AG04450 (cell line): ENCODE results near the gene TNFRSF1B. TPM values are rescaled to one million over a fixed set of nuclear protein-coding genes. Genes with fewer than 3 reads are reported as not detected.

Source experiments
- CTCF ChIA-PET: fragments of 300-600, 350-600 bp; formaldehyde crosslinking; extraction: SDS; loops from one replicate; lab custom pipeline; 2022; ENCODE audit warnings: antibody characterized with exemption, inconsistent platforms; lab: Charles Lee
- POLR2A ChIA-PET: fragments of 350-600 bp; formaldehyde crosslinking; extraction: SDS; loops from one replicate; lab custom pipeline; 2021; ENCODE audit warnings: antibody characterized with exemption, inconsistent platforms; lab: Yijun Ruan, JAX
- DNase-seq: peaks from one replicate; pipeline ENCODE4 v3.0.0-alpha.2; 2011; ENCODE audit warnings: low read depth, low spot score
- H3K27ac ChIP-seq: one replicate; pipeline ENCODE4 v1.5.1; 2012; ENCODE audit warnings: low read depth, low read length, control low read depth
- H3K27me3 ChIP-seq: one replicate; pipeline ENCODE4 v1.6.0; 2012; ENCODE audit warnings: low read length; ENCODE audit not compliant: control insufficient read depth, insufficient read depth
- H3K4me3 ChIP-seq: 2 replicates; pipeline ENCODE4 v1.5.1; 2011; ENCODE audit warnings: mild to moderate bottlenecking, low read depth, low read length, control low read depth
- H3K9me3 ChIP-seq: 2 replicates; pipeline ENCODE4 v1.5.1; 2012; ENCODE audit warnings: low read length; ENCODE audit not compliant: control insufficient read depth, insufficient read depth
- CTCF ChIP-seq: IDR thresholded peaks from 2 replicates; pipeline ENCODE4 v1.5.1; 2011; ENCODE audit warnings: low read depth, low read length, control low read depth, inconsistent platforms
- polyA plus RNA-seq: library from polyadenylated mRNA; depleted of rRNA; stranded (reverse); fragments of >200 nt; gene quantifications from 2 replicates; pipeline ENCODE4 v1.2.3, GENCODE V29; 2011

Gene TNFRSF1B
- polyA plus RNA-seq, 1 experiment = 5.9 TPM

- no peak overlapping the region for H3K4me3 ChIP-seq
- H3K27me3 ChIP-seq = no peaks in the 10 kb centered on the region
- CTCF ChIA-PET = interaction anchor here (1.6 kb wide), 1 partner anchor 79 kb away, joined by 5 read pairs; no protein-coding TSS in a partner anchor
- no peak for DNase-seq
- POLR2A ChIA-PET = no interaction called here
- no peak overlapping the region for H3K27ac ChIP-seq
- TF ChIP-seq CTCF = no peak
- no peaks in the 10 kb centered on the region for H3K9me3 ChIP-seq
Observed at GRCh38 chr1:12129624-12130023, 37.2 kb upstream of the TNFRSF1B start.

GRCh38 chr1:12130466-12131130 is 36.2 kb upstream of the TNFRSF1B start:
- no peak for DNase-seq
- TF ChIP-seq CTCF = no peak
- Histone ChIP-seq H3K27me3 (no peaks in the 10 kb centered on the region), H3K27ac (no peak overlapping the region), H3K9me3 (no peaks in the 10 kb centered on the region), H3K4me3 (no peak overlapping the region)
- ChIA-PET POLR2A (no interaction called here), CTCF (interaction anchor here (1.6 kb wide), 1 partner anchor 78 kb away, joined by 5 read pairs; no protein-coding TSS in a partner anchor)

GRCh38 chr1:12132078-12132477 is 34.7 kb upstream of the TNFRSF1B start:
- Histone ChIP-seq H3K4me3 (no peak overlapping the region), H3K27ac (no peak overlapping the region), H3K9me3 (no peaks in the 10 kb centered on the region), H3K27me3 (no peaks in the 10 kb centered on the region)
- ChIA-PET CTCF (no interaction called here), POLR2A (no interaction called here)
- no peak for DNase-seq
- no peak for TF ChIP-seq CTCF

GRCh38 chr1:12134716-12135115 is 32.1 kb upstream of the TNFRSF1B start:
- POLR2A ChIA-PET = no interaction called here
- Histone ChIP-seq H3K27me3 (peaks cover 2% of the 10 kb centered on the region), H3K9me3 (no peaks in the 10 kb centered on the region), H3K4me3 (no peak overlapping the region), H3K27ac (no peak overlapping the region)
- CTCF ChIA-PET = interaction anchor here (0.7 to 2.1 kb wide), 3 partner anchors 10 to 297 kb away, joined by 6 to 12 read pairs (median 10); no protein-coding TSS in a partner anchor
- TF ChIP-seq CTCF = no peak
- no peak for DNase-seq

- no peak overlapping the region for H3K27ac ChIP-seq
- no peak for TF ChIP-seq CTCF
- ChIA-PET CTCF (interaction anchor here (1.2 kb wide), 1 partner anchor 11 kb away, joined by 6 read pairs; no protein-coding TSS in a partner anchor), POLR2A (no interaction called here)
- H3K9me3 ChIP-seq = no peaks in the 10 kb centered on the region
- H3K4me3 ChIP-seq = no peak overlapping the region
- peaks cover 2% of the 10 kb centered on the region for H3K27me3 ChIP-seq
- DNase-seq = no peak
Observed at GRCh38 chr1:12135612-12136011, 31.2 kb upstream of the TNFRSF1B start.
